OCI-LY1 (cell line): ENCODE results near the gene TSKS.

Experiments
- H2AFZ ChIP-seq: fragments of 200-600 bp; sonication (generic), shearing (Covaris generic); 2 replicates; pipeline ENCODE4 v1.6.0; 2014; ENCODE audit warnings: antibody characterized with exemption, mild to moderate bottlenecking, low read length
- H3F3A ChIP-seq: fragments of 200-600 bp; sonication (generic), shearing (Covaris generic); 2 replicates; pipeline ENCODE4 v1.6.0; 2014; ENCODE audit warnings: mild to moderate bottlenecking, antibody characterized with exemption, low read length, moderate library complexity; ENCODE audit not compliant: insufficient read depth
- H3K27ac ChIP-seq: fragments of 200-600 bp; sonication (generic); 2 replicates; pipeline ENCODE4 v1.5.1; 2014; ENCODE audit warnings: low read length, mixed run types, mild to moderate bottlenecking, low read depth; ENCODE audit not compliant: poor library complexity, severe bottlenecking
- H3K27me3 ChIP-seq: fragments of 200-600 bp; sonication (generic); 2 replicates; pipeline ENCODE4 v1.6.0; 2014; ENCODE audit warnings: antibody characterized with exemption, mild to moderate bottlenecking, low read length, moderate library complexity; ENCODE audit not compliant: insufficient read depth
- H3K36me3 ChIP-seq: fragments of 200-600 bp; sonication (generic); 2 replicates; pipeline ENCODE4 v1.6.1; 2014; ENCODE audit warnings: mild to moderate bottlenecking, antibody characterized with exemption, low read length, moderate library complexity, mixed read lengths; ENCODE audit not compliant: insufficient read depth
- H3K4me1 ChIP-seq: fragments of 200-600 bp; sonication (generic); 2 replicates; pipeline ENCODE4 v1.5.1; 2014; ENCODE audit warnings: mild to moderate bottlenecking, low read length, moderate library complexity; ENCODE audit not compliant: insufficient read depth, severe bottlenecking
- H3K4me2 ChIP-seq: fragments of 200-600 bp; sonication (generic), shearing (Covaris generic); 2 replicates; pipeline ENCODE4 v1.6.1; 2014; ENCODE audit warnings: low read length
- H3K4me3 ChIP-seq: fragments of 200-600 bp; sonication (generic); 2 replicates; pipeline ENCODE4 v1.5.1; 2014; ENCODE audit warnings: low read length, low read depth, mild to moderate bottlenecking, mixed read lengths; ENCODE audit not compliant: poor library complexity, severe bottlenecking
- H3K79me2 ChIP-seq: fragments of 200-600 bp; shearing (Covaris generic); 2 replicates; pipeline ENCODE4 v1.6.1; 2016; ENCODE audit warnings: mixed run types, low read length, mixed read lengths; ENCODE audit not compliant: insufficient read depth
- H3K9ac ChIP-seq: fragments of 200-600 bp; sonication (generic), shearing (Covaris generic); 2 replicates; pipeline ENCODE4 v1.6.1; 2014; ENCODE audit warnings: mild to moderate bottlenecking, low read length, mixed read lengths
- H3K9me2 ChIP-seq: fragments of 200-600 bp; sonication (generic), shearing (Covaris generic); 2 replicates; pipeline ENCODE4 v1.6.1; 2014; ENCODE audit warnings: low read depth, mild to moderate bottlenecking, low read length, mixed read lengths
- H3K9me3 ChIP-seq: fragments of 200-600 bp; shearing (Covaris generic); 2 replicates; pipeline ENCODE4 v1.6.1; 2014; ENCODE audit warnings: low read length, mixed read lengths
- H4K20me1 ChIP-seq: fragments of 200-600 bp; sonication (generic), shearing (Covaris generic); 2 replicates; pipeline ENCODE4 v1.6.0; 2016; ENCODE audit warnings: mild to moderate bottlenecking, low read length; ENCODE audit not compliant: insufficient read depth
- EZH2 ChIP-seq: fragments of 200-600 bp; sonication (generic), shearing (Covaris generic); IDR thresholded peaks from 2 replicates; pipeline ENCODE4 v1.8.0; 2017; ENCODE audit warnings: borderline replicate concordance, mixed run types, mild to moderate bottlenecking, antibody characterized with exemption, low read length, moderate library complexity, mixed read lengths
- TF ChIP-seq, protein P1 (sequence below): fragments of 200-600 bp; sonication (generic), shearing (Covaris generic); IDR thresholded peaks from 2 replicates; pipeline ENCODE4 v1.5.1; 2017; ENCODE audit warnings: mild to moderate bottlenecking, antibody characterized with exemption, low read length, moderate library complexity, mixed read lengths

The TSKS gene

DNA sequence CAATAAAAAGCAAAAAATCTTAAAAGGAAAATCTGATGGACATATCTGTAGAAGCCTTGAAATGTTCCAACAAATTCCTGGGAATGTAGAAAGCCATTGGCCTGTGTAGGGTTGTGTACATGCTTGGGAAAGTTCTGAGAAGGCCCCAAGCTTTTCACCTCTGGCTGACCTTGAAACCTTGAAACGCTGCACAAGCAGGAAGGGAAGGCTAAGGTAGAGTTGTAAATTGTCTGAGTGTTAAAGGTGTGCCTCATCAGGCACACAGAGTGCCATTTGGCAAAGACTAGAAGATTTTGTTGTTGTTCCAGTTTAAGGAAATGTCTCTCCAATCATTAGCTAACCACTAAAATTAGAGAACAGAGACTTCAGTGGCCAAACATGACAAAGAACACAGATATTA, 10.4 kb downstream of the TSKS start:
- H3K4me2 ChIP-seq: no peak overlapping the region
- H3K79me2 ChIP-seq: no peaks in the 10 kb centered on the region
- H3K4me1 ChIP-seq: no peaks in the 10 kb centered on the region
- H4K20me1 ChIP-seq: no peaks in the 10 kb centered on the region
- no peak overlapping the region for H2AFZ ChIP-seq
- no peak overlapping the region for H3K27ac ChIP-seq
- no peak overlapping the region for H3K9ac ChIP-seq
- no peaks in the 10 kb centered on the region for H3K9me2 ChIP-seq
- H3F3A ChIP-seq: no peaks in the 10 kb centered on the region
- TF ChIP-seq, protein P1, sequence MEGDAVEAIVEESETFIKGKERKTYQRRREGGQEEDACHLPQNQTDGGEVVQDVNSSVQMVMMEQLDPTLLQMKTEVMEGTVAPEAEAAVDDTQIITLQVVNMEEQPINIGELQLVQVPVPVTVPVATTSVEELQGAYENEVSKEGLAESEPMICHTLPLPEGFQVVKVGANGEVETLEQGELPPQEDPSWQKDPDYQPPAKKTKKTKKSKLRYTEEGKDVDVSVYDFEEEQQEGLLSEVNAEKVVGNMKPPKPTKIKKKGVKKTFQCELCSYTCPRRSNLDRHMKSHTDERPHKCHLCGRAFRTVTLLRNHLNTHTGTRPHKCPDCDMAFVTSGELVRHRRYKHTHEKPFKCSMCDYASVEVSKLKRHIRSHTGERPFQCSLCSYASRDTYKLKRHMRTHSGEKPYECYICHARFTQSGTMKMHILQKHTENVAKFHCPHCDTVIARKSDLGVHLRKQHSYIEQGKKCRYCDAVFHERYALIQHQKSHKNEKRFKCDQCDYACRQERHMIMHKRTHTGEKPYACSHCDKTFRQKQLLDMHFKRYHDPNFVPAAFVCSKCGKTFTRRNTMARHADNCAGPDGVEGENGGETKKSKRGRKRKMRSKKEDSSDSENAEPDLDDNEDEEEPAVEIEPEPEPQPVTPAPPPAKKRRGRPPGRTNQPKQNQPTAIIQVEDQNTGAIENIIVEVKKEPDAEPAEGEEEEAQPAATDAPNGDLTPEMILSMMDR: no peak
- TF ChIP-seq EZH2: no peak
- no peak overlapping the region for H3K4me3 ChIP-seq
- no peaks in the 10 kb centered on the region; the same call in 1 of the 2 replicates for H3K36me3 ChIP-seq
- peaks cover 9% of the 10 kb centered on the region for H3K9me3 ChIP-seq
- no peaks in the 10 kb centered on the region for H3K27me3 ChIP-seq

DNA sequence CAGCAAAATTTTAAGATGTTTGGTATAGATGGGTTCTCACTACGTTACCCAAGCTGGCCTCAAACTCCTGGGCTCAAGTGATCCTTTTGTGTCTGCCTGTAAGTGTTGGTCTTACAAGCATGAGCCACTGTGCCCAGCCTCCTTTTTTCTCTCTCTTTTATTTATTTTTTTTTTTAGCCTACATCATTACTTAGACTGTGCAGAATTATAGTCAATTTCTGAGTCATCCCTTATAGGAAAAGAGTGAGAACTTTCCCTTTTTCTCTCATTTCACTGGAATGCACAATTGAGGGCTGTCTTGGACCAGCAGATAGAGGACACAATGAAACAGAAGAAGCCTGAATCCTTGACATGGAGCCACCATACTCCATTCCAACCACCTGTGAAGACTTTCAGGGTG, 13.3 kb downstream of the TSKS start:
- TF ChIP-seq, protein P1: no peak
- TF ChIP-seq EZH2: no peak
- Histone ChIP-seq H3K9me3 (peaks cover 7% of the 10 kb centered on the region), H2AFZ (no peak overlapping the region), H3K79me2 (no peaks in the 10 kb centered on the region), H3K4me1 (no peaks in the 10 kb centered on the region), H3K27me3 (no peaks in the 10 kb centered on the region), H3K4me2 (no peak overlapping the region), H4K20me1 (no peaks in the 10 kb centered on the region), H3K36me3 (no peaks in the 10 kb centered on the region; the same call in 1 of the 2 replicates), H3F3A (no peaks in the 10 kb centered on the region), H3K27ac (no peak overlapping the region), H3K9me2 (no peaks in the 10 kb centered on the region), H3K4me3 (no peak overlapping the region), H3K9ac (no peak overlapping the region)

DNA sequence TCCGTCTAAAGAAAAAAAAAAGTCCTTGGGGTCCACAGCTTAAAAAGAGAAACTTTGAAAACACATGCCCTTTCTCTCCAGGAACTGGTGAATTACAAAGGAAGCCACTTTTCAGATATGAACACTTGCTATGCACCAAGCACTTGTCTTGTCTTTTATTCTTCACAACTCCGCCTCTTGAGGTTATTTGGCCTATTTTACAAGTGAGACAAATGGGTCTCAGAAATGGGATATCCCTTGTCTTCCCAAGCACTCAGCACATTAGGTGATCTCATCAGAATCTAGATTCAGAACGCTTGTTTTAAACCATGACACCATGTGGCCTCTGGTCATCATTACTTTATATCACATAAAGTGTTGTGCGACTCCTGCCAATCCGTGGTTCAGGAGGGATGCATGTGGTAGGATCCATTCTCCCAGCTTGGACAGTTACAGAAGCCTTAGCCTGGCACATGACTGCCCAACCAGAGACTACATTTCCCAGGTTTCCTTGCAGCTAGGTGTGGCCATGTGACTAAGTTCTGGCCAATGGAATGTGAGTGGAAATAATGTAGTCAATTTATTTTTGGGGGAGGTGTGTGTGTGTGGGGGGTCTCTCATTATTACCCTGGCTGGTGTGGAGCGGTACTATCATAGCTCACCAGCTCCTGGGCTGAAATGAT, 13.9 kb downstream of the TSKS start:
- no peak overlapping the region for H2AFZ ChIP-seq
- no peak overlapping the region for H3K4me2 ChIP-seq
- H3K4me3 ChIP-seq: no peak overlapping the region
- TF ChIP-seq EZH2: no peak
- H3K27ac ChIP-seq: no peak overlapping the region
- no peak overlapping the region for H3K9ac ChIP-seq
- H4K20me1 ChIP-seq: no peaks in the 10 kb centered on the region
- H3K27me3 ChIP-seq: no peaks in the 10 kb centered on the region
- H3K36me3 ChIP-seq: no peaks in the 10 kb centered on the region; the same call in 1 of the 2 replicates
- H3K4me1 ChIP-seq: no peaks in the 10 kb centered on the region
- peaks cover 7% of the 10 kb centered on the region for H3K9me3 ChIP-seq
- H3K9me2 ChIP-seq: no peaks in the 10 kb centered on the region
- H3K79me2 ChIP-seq: no peaks in the 10 kb centered on the region
- H3F3A ChIP-seq: no peaks in the 10 kb centered on the region
